ENCODE results near the gene KIF17.

KIF17 gene

DNA sequence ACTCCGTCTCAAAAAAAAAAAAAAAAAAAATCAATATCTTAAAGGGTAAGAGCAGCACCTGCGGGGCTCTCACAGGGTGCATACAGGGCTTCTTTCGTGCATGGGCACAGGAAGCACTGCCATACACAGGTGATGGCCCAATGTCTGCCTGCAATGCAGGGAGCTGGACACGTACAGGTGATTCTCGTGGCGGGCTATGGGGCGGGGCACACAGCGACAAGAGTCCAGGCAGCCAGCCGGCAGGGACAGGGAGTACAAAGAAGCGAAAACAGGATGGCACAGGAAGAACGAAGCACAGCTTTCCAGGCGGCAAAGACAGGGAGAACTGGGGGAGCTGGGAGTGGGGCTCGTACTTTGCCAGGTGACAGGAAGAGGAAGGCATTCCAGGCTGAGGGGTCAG lies 1.6 kb downstream of the KIF17 start:
- no peak for DNase-seq
- in situ Hi-C loops (cut with HindIII; ENCODE audit: low pct_ligation_motif_present, low pct_unique_long_range_greater_than_20kb, low sequenced_read_pairs), result no loop called here

DNA sequence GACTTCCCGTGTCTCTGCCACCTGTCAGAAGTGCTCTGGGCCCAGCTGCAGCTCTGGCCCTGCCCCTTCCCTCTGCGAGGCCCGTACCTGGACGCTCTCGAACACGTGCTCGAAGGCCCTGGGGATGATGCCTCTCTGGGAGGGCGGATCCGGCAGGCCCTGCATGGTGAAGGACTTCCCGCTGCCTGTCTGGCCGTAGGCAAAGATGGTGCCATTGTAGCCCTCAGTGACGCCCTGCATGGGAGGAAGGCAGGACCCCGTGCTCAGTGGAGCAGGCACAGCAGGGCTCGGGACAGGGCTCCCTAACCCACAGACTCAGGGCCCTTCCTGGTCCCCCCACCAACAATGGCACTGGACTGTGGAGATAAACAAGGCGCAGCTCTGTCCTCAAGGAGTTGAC lies 2.4 kb downstream of the KIF17 start:
- in situ Hi-C loops (cut with HindIII; ENCODE audit: low pct_ligation_motif_present, low pct_unique_long_range_greater_than_20kb, low sequenced_read_pairs), result no loop called here
- DNase-seq, result no peak

DNA sequence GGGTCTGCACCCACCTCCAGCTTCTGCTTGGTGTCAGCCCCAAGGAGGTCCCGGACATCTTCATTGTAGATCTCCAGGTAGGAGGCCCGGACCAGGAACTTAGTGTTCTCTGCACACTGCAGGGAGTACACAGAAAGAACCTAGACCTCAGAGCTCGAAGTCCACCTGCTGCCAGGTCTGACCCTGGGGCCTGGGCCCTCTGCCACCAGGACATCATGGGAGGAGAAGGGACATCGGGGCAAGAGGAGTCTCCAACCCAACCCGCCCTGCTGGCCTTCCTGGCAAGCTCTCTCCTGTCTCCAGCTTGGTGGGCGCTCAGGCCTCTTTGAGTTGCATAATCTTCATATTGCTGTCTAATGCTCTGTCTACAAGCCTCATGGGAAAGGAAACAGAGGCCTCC lies 4.4 kb downstream of the KIF17 start:
- DNase-seq, result no peak
- in situ Hi-C loops (cut with HindIII; ENCODE audit: low pct_ligation_motif_present, low pct_unique_long_range_greater_than_20kb, low sequenced_read_pairs), result no loop called here

DNA sequence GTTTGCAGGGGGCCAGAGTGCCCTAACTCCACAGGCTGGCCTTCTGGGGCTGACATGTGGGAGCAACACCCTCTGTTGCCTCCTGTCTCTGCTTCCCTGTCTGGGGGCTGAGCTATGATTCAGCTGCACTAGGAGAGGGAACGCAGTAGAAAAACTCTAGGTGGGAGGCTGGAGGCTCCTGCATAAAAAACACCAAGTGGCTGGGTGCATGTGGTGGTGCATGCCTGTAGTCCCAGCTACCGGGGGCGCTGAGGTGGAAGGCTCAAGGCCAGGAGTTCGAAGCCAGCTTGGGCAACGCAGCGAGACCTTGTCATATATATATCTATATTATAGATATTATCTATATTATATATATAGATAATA lies 5.6 kb downstream of the KIF17 start:
- no peak for DNase-seq
- in situ Hi-C loops (cut with HindIII; ENCODE audit: low pct_ligation_motif_present, low pct_unique_long_range_greater_than_20kb, low sequenced_read_pairs), result no loop called here

DNA sequence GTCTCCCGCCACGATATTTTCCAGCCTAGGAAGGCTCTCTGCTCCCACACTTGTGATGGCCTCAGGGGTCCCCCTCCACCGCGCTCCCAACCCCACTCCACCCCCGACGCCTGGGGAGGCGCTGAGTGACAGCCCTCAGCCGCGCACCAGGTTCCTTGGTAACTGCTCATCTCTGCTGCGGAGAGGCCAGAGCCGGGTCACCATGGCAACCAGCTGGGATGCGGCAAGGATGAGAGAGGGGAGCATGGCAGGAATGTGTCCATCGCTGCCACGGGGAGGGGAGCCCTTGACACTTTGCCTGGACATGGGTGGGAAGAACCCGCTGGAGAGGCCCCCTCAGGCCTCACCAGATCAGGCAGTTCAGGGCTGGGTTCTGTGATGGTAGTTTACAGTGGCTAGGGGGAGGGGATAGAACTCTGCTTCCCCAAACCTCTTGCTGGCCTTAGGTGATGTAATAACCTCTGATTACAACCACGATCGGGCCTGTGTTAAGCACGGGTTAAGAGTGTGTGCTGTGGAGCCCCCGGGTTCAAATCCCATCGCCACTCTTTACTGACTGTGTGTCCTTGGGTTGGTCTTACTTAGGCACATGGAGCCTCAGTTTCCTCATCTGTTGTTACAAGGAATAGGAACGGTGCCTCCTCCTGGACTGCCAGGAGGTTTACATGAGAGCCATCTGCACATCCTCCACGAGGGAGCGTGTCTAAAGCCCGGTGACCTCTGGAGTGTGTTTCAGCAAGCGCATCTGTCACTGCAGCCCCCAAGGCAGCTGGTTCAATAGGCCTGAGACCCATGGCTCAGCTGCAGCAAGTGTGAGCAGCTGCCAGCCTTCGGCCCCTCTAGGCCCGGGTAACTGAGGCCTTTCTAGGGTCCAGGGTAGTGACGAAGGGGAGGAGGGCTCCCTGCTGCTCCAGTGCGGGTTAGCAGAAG lies 6.3 kb downstream of the KIF17 start:
- in situ Hi-C loops (cut with HindIII; ENCODE audit: low pct_ligation_motif_present, low pct_unique_long_range_greater_than_20kb, low sequenced_read_pairs), result no loop called here
- DNase-seq, result no peak

DNA sequence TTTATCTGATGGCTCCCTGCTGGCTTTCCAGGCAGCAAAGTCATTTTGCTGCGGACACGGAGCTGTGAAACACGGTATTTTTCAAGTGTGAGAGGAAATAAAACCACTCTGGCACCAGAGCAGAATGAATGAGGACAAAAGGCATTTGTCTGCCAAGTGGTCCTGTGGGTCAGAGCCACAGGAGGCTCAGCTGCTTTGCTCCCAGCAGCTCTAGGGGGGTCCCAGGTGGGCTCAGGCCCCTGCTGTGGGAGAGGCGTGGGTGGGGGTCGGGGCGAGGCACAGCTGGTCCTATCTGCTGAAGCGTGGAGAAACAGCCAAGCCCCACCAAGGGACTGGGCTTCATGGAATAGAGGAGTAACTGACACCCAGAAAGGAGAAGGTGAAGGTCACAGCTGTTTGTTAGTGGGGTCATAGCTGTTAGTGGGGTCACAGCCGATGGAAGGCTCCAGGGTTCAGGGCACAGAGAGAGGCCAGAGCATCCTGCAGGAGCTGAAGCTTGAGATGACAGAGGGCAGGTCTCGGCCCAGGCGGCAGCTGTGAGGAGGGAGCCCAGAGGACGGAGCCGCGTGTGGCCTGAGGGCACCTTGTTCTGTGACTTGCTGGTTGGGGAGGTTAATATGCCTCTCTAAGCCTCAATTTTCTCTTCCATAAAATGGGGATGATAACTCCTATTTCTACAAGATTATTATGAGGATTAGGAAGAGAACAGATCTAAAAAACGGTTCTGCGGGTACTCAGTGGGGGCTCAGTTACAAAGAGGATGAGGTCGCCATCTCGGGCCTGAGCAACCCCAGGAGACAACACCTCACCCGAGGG lies 7.1 kb downstream of the KIF17 start:
- in situ Hi-C loops (cut with HindIII; ENCODE audit: low pct_ligation_motif_present, low pct_unique_long_range_greater_than_20kb, low sequenced_read_pairs), result no loop called here
- DNase-seq, result no peak

DNA sequence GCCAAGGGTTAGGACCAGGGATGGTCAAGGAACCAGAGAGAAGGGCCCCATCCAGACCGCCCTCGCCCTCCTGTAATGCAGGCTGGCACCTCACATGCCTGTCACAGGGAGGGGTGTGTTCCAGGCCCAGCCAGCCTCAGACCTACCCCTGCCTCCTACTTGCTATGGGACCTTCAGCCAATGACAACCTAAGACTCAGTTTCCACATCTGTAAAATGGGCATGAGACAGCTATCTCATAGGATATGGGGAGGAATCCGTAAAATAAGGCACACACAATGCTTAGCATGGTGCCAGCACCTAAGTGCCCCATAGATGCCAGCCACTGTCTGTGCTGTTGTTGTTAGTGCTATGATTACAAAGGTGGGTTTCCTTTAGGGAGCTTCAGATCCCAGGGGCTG lies 7.9 kb downstream of the KIF17 start:
- in situ Hi-C loops (cut with HindIII; ENCODE audit: low pct_ligation_motif_present, low pct_unique_long_range_greater_than_20kb, low sequenced_read_pairs), result no loop called here
- DNase-seq, result no peak

DNA sequence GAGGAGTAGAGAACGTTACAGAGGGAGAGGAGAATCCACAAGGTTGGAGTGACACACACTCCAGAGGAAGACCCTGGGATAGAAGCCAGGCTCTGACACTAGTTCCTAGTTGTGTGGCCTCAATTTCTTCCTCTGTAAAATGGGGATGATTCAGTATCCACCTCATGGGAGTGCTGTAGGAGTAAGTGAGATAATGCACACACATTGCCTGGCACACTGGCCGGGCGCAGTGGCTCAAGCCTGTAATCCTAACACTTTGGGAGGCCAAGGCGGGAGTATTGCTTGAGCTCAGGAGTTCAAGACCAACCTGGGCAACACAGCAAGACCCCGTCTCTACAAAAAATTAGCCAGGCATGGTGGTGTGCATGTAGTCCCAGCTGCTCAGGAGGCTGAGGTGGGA lies 8.9 kb downstream of the KIF17 start:
- in situ Hi-C loops (cut with HindIII; ENCODE audit: low pct_ligation_motif_present, low pct_unique_long_range_greater_than_20kb, low sequenced_read_pairs), result no loop called here
- no peak for DNase-seq

DNA sequence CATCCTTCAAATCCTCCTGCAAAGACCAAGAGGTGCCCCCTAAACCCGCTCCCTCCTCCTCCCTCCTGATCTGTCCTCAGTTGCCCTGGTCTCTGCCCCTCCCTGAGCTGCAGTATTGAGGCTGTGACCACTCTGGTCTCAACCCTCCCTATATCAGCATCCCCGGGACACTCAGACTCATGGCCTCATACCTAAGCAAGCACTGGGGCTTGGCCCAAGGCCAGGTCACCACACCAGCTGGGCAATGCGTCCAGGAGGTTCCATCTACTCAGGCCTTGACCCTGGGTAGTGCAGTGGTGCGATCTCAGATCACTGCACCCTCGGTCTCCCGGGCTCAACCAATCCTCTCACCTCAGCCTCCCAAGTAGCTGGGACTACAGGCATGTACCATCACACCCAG lies 9.8 kb downstream of the KIF17 start:
- DNase-seq, result no peak
- in situ Hi-C loops (cut with HindIII; ENCODE audit: low pct_ligation_motif_present, low pct_unique_long_range_greater_than_20kb, low sequenced_read_pairs), result no loop called here

DNA sequence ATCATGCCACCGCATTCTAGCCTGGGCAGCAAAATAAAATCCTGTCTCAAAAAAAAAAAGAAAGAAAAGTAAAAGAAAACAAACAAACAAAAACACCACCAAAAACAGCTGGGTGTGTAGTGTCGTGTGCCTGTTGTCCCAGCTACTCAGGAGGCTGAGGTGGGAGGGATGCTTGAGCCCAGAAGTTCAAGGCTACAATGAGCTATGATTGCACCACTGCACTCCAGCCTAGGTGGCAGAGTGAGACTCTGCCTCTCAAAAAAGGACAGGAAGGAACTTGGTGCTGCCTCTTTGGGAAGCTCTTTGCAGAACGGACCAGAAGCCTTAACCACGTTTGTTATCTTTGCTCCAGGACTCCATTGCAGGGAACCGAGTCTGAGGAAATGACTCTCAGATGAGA lies 11.0 kb downstream of the KIF17 start:
- in situ Hi-C loops (cut with HindIII; ENCODE audit: low pct_ligation_motif_present, low pct_unique_long_range_greater_than_20kb, low sequenced_read_pairs), result no loop called here

DNA sequence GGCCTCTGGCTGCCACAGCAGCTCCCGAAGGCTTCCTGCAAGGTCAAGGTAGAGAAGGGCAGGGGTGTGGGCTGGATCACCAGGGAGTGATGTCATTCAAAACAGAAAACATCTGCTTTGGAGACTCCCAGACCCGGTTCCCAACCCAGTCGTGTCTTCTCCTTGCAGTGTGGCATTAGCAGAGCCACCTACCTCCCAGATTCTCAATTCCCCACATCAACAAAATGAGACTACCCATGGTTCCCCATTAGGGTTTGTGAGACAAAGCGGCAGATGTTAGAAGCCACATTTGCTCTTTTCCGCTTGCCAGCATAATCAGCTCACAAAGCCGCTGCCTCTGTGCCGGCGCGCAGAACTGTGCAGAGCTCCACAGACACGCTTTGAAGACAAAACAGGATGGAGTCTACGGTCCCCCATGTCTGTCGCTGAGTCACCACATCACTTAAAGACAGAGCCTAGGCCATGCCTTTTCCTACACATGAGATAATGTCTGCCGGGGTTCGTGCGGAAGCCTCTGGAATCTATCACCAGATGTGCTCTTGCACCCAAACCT lies 12.5 kb downstream of the KIF17 start:
- DNase-seq, result no peak
- in situ Hi-C loops (cut with HindIII; ENCODE audit: low pct_ligation_motif_present, low pct_unique_long_range_greater_than_20kb, low sequenced_read_pairs), result no loop called here

More for the DNA sequence above, 11.0 kb downstream of the KIF17 start:
- DNase-seq, result no peak

DNA sequence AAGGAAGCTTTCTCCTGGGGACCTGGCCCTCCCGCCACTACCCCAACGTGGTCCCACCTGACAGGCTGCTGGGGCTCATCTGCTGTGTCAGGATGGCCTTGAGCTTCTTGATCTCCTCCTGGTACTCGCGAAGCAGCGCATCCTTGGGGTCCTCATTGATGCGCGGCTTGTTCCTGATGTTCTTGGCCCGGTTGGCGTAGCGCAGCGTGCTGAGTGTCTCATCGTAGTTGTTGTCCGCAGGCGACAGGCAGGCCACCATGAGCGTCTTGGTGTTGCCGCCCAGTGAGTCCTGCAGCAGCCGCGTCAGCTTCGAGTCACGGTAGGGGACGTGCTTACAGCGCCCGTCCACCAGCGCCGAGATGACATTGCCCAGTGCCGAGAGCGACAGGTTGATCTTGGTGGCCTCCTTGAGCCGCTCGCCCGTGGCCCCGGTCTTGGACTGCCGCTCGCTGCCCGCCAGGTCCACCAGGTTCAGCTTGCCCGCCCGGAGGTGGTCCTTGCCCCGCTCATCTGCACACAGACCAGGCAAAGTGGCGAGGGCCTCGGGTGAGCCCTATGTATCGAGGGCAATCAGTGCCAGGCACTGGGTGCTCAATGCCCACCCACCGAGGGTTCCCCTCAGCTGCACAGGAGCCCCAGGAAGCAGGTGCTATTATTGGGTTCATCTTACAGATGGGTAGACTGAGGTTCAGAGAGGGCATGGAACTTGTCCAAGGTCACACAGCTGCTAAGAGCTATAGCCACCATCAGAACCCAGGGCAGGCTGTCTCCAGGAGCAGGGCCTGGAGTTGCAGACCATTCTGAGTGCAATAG lies 13.2 kb downstream of the KIF17 start:
- in situ Hi-C loops (cut with HindIII; ENCODE audit: low pct_ligation_motif_present, low pct_unique_long_range_greater_than_20kb, low sequenced_read_pairs), result no loop called here
- no peak for DNase-seq

DNA sequence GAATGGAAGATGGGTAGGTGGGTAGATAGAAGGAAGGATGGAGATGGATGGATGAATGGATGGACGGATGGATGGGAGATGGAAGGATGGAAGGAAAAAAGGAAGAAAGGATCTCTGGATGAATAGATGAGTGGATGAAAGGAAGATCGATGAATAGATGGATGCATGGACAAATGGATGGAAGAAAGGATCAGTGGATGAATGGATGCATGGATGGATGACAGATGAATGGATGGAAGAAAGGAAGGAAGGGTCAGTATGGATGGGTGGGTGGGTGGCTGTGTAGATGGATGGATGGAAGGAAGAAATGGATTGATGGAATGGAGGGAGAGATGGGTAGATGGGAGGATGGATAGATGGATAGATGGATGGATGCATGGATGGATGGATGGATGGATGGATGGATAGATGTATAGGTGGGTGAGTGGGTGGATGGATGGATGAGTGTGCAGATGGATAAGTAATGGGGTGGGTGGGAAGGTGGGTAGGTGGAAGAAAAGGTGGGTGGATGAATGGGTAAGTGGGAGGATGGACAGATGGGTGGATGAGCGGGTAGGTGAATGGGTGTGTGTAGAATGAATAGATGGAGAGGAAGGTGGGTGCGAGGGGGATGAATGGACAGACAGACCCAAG lies 14.6 kb downstream of the KIF17 start:
- in situ Hi-C loops (cut with HindIII; ENCODE audit: low pct_ligation_motif_present, low pct_unique_long_range_greater_than_20kb, low sequenced_read_pairs), result no loop called here
- DNase-seq, result no peak

DNA sequence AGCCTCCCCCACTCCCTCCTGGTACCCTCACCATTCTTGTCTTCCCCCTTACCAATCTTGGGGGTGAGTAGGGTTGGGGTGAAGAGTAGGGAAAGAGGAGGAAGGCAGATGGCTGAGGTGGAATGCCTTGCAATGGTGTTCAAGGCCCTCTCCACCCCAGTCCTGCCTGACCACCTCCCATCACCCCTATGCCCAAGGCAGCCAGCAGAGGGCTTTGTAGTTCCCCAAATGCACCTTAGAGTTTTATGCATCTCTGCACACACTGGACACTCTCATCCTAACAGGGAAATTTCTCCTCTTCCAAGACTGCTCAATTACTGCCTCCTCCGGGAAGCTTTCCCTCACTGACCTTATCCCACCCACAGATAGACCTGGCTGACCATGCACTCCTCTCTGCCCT lies 15.4 kb downstream of the KIF17 start:
- peak; percentile 26 for DNase-seq
- in situ Hi-C loops (cut with HindIII; ENCODE audit: low pct_ligation_motif_present, low pct_unique_long_range_greater_than_20kb, low sequenced_read_pairs), result no loop called here

DNA sequence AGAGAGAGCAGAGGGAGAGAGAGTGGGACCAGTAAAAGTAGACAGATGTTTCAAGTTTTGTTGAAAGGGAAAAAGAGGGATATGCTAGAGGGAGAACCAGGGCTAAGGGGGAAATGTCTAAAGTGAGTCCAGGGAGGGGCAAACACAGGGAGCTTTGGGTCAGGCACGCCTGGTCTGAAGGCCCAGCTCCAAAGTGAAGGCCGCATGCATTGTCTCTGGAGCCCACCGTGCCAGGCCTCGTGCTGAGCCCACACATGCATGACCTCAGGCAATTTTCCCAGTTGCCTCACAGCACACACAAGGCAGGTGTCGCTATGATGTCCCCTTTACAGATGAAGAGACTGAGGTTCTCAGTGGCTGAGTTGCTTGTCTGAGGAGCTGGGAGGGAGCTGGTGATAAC lies 16.0 kb downstream of the KIF17 start:
- no peak for DNase-seq
- in situ Hi-C loops (cut with HindIII; ENCODE audit: low pct_ligation_motif_present, low pct_unique_long_range_greater_than_20kb, low sequenced_read_pairs), result no loop called here

DNA sequence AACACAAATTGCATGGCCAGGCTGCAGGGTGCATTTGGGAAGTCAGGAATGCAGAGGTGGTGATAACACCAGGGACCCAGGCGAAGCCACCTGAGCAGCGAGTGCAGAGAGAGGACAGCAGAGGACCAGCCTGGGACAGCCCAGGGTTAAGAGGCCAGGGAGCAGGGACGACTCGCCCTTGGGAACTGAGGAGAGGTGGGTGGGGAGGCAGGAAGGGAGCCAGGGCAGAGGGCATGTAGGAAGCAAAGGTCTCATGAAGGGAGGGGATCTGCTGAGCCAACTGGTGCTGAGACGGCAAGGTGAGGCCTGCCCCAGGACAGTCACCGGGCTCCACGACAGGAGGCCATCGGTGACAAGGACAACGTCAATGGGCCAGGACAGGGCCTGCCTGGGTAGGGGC lies 16.4 kb downstream of the KIF17 start:
- in situ Hi-C loops (cut with HindIII; ENCODE audit: low pct_ligation_motif_present, low pct_unique_long_range_greater_than_20kb, low sequenced_read_pairs), result no loop called here
- DNase-seq, result no peak

DNA sequence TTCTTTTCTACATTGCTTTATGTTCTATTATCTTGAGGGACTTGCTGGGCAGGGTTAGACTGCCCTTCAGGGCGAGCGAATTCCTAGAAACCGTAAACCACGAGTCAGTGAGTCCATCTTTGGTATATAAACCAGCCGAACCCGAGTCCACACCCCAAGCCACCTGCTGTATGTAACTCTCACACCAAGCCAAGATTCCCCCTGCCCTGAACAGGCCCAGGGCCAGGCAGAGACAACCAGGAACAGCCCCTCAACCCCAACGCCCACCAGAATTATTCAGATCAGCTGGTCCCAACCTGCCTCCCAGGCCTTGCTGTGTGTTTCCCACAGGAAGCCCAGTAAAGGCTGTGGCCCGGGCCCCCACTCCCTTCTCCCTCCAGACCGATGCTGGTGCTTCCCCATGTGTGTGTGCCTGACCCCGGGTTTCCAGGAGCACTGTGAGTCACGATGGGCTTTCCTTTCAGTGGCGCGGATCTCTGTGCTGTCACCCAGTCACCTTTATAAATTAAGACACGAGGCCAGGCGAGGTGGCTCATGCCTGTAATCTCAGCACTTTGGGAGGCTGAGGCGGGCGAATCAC lies 17.1 kb downstream of the KIF17 start:
- in situ Hi-C loops (cut with HindIII; ENCODE audit: low pct_ligation_motif_present, low pct_unique_long_range_greater_than_20kb, low sequenced_read_pairs), result no loop called here
- no peak for DNase-seq

DNA sequence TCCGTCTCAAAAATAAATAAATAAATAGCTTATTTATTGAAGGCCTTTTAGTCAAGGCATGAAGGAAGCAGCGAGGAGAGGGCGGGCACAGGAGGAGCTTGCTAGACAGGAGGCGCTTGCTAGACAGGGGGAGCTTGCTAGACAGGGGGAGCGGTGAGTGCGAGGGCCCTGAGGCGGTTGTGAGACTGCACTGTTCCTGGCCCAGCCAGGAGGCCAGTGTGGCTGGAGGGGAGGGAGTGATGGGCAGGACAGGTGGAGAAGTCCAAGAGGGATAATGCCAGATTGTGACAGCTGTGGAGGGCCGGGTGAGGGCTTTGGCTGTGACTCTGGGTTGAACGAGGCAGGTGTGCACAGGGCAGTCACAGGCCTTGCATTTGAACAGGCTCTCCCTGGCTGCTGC lies 18.2 kb downstream of the KIF17 start:
- in situ Hi-C loops (cut with HindIII; ENCODE audit: low pct_ligation_motif_present, low pct_unique_long_range_greater_than_20kb, low sequenced_read_pairs), result no loop called here
- DNase-seq, result no peak

Data from ACHN (cell line).